K562 (cell line): ENCODE results near the gene CBFA2T3. TPM values are rescaled to one million over a fixed set of nuclear protein-coding genes. Genes with fewer than 3 reads are reported as not detected.

Source experiments
- ATAC-seq: fragments of 200-7000 bp; cut with Tn5 transposase; 3 replicates; pipeline ENCODE4 v1.9.1; 2020; ENCODE audit warnings: moderate library complexity
- BruUV-seq: library from RNA; stranded (reverse); fragments of 400-500 nt; replicated peaks from 2 replicates; lab custom pipeline; 2021; lab: Mats Ljungman, UMichigan
- CTCF ChIA-PET: fragments of 300-600 bp; formaldehyde crosslinking; extraction: SDS; loops from one replicate; lab custom pipeline; 2021; ENCODE audit warnings: low intra/inter-chr PET ratio; lab: Yijun Ruan, JAX
- POLR2A ChIA-PET: fragments of 300-600, 350-650 bp; sonication (Branson Sonifier 250); formaldehyde crosslinking; extraction: SDS; loops from one replicate; lab custom pipeline; 2021; ENCODE audit warnings: antibody characterized with exemption, inconsistent platforms; lab: Yijun Ruan, JAX
- DNase-seq, 4 experiments: peaks; one replicate each; pipeline versions ENCODE4 v3.0.0 to v3.0.0-alpha.2; 2011 to 2018; ENCODE audit warnings: low spot score in 3 of 4, mixed read lengths in 3 of 4; ENCODE audit errors: extremely low read depth in 1 of 4
- FAIRE-seq: peaks from 2 replicates; lab custom pipeline; 2011; peaks lifted over from hg19 to GRCh38; lab: Jason Lieb, UNC
- H2AFZ ChIP-seq: 2 replicates; pipeline ENCODE4 v1.6.0; 2011; ENCODE audit warnings: low read depth, low read length, control low read depth, inconsistent platforms
- H3K27ac ChIP-seq: fragments of 200-600 bp; 3 replicates; pipeline ENCODE4 v1.8.0; 2011; ENCODE audit warnings: low read depth, mild to moderate bottlenecking, control low read depth, inconsistent platforms, low read length, moderate library complexity, mixed read lengths; ENCODE audit errors: extremely low read depth
- H3K27me3 ChIP-seq, 2 experiments: fragments of 300-600 bp in 1 of 2; 2 replicates in 1 of 2; 3 replicates in 1 of 2; pipeline versions ENCODE4 v1.6.0 to v1.8.0; 2011; ENCODE audit warnings: inconsistent platforms in 2 of 2, low read length in 2 of 2, mild to moderate bottlenecking in 1 of 2, mixed read lengths in 1 of 2, moderate library complexity in 1 of 2; ENCODE audit not compliant: control insufficient read depth in 2 of 2, insufficient read depth in 2 of 2
- H3K36me3 ChIP-seq: fragments of 300-600 bp; 3 replicates; pipeline ENCODE4 v1.8.0; 2011; ENCODE audit warnings: mild to moderate bottlenecking, low read length, inconsistent platforms; ENCODE audit not compliant: control insufficient read depth, insufficient read depth
- H3K4me1 ChIP-seq, 2 experiments: fragments of 200-600 bp in 1 of 2; replicated peaks in 1 of 2; 2 replicates in 1 of 2; 3 replicates in 1 of 2; pipeline versions ENCODE4 v1.5.1 to v1.8.0; 2011; ENCODE audit warnings: inconsistent platforms in 2 of 2, low read length in 2 of 2, mild to moderate bottlenecking in 1 of 2, mixed read lengths in 1 of 2, moderate library complexity in 1 of 2; ENCODE audit not compliant: control insufficient read depth in 2 of 2, insufficient read depth in 2 of 2
- H3K4me2 ChIP-seq: 2 replicates; pipeline ENCODE4 v1.6.1; 2011; ENCODE audit warnings: low read length, control low read depth, inconsistent platforms, mixed read lengths; ENCODE audit not compliant: insufficient read depth
- H3K4me3 ChIP-seq: fragments of 200-600 bp; sonication (generic), shearing (Covaris generic); 2 replicates; pipeline ENCODE4 v1.5.1; 2016; ENCODE audit warnings: control low read depth, inconsistent platforms
- H3K79me2 ChIP-seq: fragments of 200-600 bp; 3 replicates; pipeline ENCODE4 v1.8.0; 2011; ENCODE audit warnings: low read length, inconsistent platforms; ENCODE audit not compliant: control insufficient read depth, insufficient read depth
- H3K9ac ChIP-seq, 2 experiments: 2 replicates each; pipeline versions ENCODE4 v1.6.0 to v1.6.1; 2011; ENCODE audit warnings: low read depth in 2 of 2, low read length in 2 of 2, control low read depth in 1 of 2, inconsistent platforms in 1 of 2, mild to moderate bottlenecking in 1 of 2, mixed read lengths in 1 of 2; ENCODE audit not compliant: insufficient read depth in 1 of 2
- H3K9me1 ChIP-seq: one replicate; pipeline ENCODE4 v1.6.0; 2011; ENCODE audit warnings: inconsistent platforms, mild to moderate bottlenecking, low read length, moderate library complexity; ENCODE audit not compliant: control insufficient read depth, insufficient read depth
- H3K9me3 ChIP-seq: replicated peaks from 2 replicates; pipeline ENCODE4 v1.5.1; 2011; ENCODE audit warnings: low read depth, low read length, inconsistent platforms; ENCODE audit not compliant: control insufficient read depth, insufficient read depth
- H4K20me1 ChIP-seq: replicated peaks from 2 replicates; pipeline ENCODE4 v1.6.1; 2011; ENCODE audit warnings: low read length, inconsistent platforms, mixed read lengths; ENCODE audit not compliant: control insufficient read depth, insufficient read depth
- CEBPG ChIP-seq, 3 experiments: fragments of 200-800 bp in 1 of 3; sonication (Bioruptor generic) in 1 of 3; sonication (generic) in 1 of 3; formaldehyde crosslinking in 1 of 3; IDR thresholded peaks in 2 of 3; conservative IDR thresholded peaks in 1 of 3; 2 replicates each; pipeline versions ENCODE4 v1.6.1 to v1.8.0; 2016 to 2022; ENCODE audit warnings: missing compliant biosample characterization in 2 of 3, missing genetic modification characterization in 2 of 3, mild to moderate bottlenecking in 1 of 3, missing genetic modification reagents in 1 of 3
- DACH1 ChIP-seq: fragments of 450-650 bp; IDR thresholded peaks from 2 replicates; pipeline ENCODE4 v1.6.1; 2018; ENCODE audit not compliant: partially characterized antibody
- ZBTB8A ChIP-seq: fragments of 450-650 bp; IDR thresholded peaks from 2 replicates; pipeline ENCODE4 v1.6.1; 2018; ENCODE audit warnings: mild to moderate bottlenecking, moderate library complexity; ENCODE audit not compliant: partially characterized antibody
- ZNF41 ChIP-seq: fragments of 250-450 bp; sonication (Bioruptor Pico); conservative IDR thresholded peaks from 2 replicates; pipeline ENCODE4 v1.4.0; 2020; ENCODE audit warnings: mild to moderate bottlenecking
- ZNF445 ChIP-seq: fragments of 250-450 bp; sonication (Bioruptor Pico); IDR thresholded peaks from 2 replicates; pipeline ENCODE4 v1.4.0; 2020; ENCODE audit warnings: low read depth, mild to moderate bottlenecking, moderate library complexity
- WGBS: fragments of 100-300 bp; shearing (Covaris generic); methylation state at CpG from one replicate; pipeline ENCODE4 v1.1.6; 2016; ENCODE audit warnings: low coverage, mixed read lengths; ENCODE audit not compliant: insufficient coverage; ENCODE audit errors: missing lambda C conversion rate; 5-methylcytosine and 5-hydroxymethylcytosine counted together
- in situ Hi-C: fragments of 300-500 bp; cut with MboI; formaldehyde crosslinking; loops from 4 replicates; pipeline ENCODE4 v1.15.0; 2018; ENCODE audit warnings: inconsistent platforms, mixed read lengths
- intact Hi-C: fragments of 100-400 bp; cut with micrococcal nuclease; formaldehyde crosslinking; loops from 2 replicates; pipeline ENCODE4 v1.14.2; 2022
- polyA plus RNA-seq, 8 experiments: library from polyadenylated mRNA; depleted of rRNA in 4 of 8; stranded (reverse) in 5 of 8; unstranded in 3 of 8; fragments of >200 nt; fragmentation: Nextera tagmentation in 2 of 8; fragmentation: Illumina TruSeq in 1 of 8; extraction: Ambion mirVana in 2 of 8; extraction: Trizol in 1 of 8; gene quantifications; 2 replicates each; pipeline versions ENCODE4 v1.2.1 to v1.2.3, GENCODE V29; 2011 to 2014; ENCODE audit warnings: inconsistent platforms in 1 of 8, missing spikeins in 1 of 8
- total RNA-seq, 7 experiments: library from RNA; depleted of rRNA in 6 of 7; stranded (reverse); fragments of >200 nt in 6 of 7; fragmentation: Illumina TruSeq in 2 of 7; extraction: Trizol in 2 of 7; gene quantifications; 2 replicates each; pipeline versions ENCODE4 v1.2.1 to v1.2.3, GENCODE V29; 2011 to 2021; ENCODE audit warnings: low replicate concordance in 1 of 7
- TF ChIP-seq, protein P1 (sequence below): IDR thresholded peaks from 2 replicates; pipeline ENCODE4 v1.6.1; 2011; ENCODE audit warnings: borderline replicate concordance, low read depth, mild to moderate bottlenecking, moderate library complexity, low read length; ENCODE audit not compliant: insufficient read depth, poor library complexity, severe bottlenecking
- TF ChIP-seq, protein P2 (sequence below): fragments of 250-450 bp; sonication (Bioruptor Pico); IDR thresholded peaks from 2 replicates; pipeline ENCODE4 v1.5.0; 2022; ENCODE audit warnings: mild to moderate bottlenecking

Gene CBFA2T3
- total and polyA plus RNA-seq, 9 of the 15 experiments (the other 6 are each of a cell fraction or from before 2014, with no cell fraction given): 2.3 to 145 (median 6.7) TPM

DNA sequence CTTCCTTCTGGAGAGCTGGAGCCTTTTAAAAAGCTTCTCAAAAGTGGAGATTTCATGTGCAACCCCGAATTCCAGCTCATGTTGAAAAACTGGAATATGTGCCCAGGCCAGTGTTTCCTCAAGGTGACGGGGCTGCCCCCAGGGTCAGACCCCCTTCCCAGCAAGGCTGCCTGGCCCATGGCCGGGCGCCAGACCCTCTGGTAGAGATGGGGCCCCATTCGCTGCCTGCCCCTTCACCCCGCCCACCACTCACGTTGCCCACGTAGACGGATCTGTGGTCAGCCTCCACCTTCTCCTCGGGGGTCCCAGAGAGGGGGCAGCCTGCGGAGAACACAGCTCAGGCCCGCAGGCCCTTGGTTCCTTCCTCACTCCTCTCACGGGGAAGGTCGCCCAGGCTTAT lies 111.7 kb downstream of the CBFA2T3 start:
- ChIA-PET POLR2A (interaction anchor here (0.7 to 1.7 kb wide), 3 partner anchors 9 to 53 kb away, joined by 3 to 5 read pairs (median 4); partner anchors contain the start of genes GALNS and TRAPPC2L), CTCF (no interaction called here)
- Histone ChIP-seq H4K20me1 (0 out of 2 replicates have a peak, but pooled peaks cover 4% of the 10 kb centered on the region), H3K9me1 (no peaks in the 10 kb centered on the region), H3K4me1 (peaks cover 0 to 67% of the 10 kb centered on the region in 2 experiments; a peak in 2 of 5 replicates), H3K4me3 (no peak overlapping the region), H3K9ac (no peak overlapping the region), H3K36me3 (peaks cover 18% of the 10 kb centered on the region; the same call in 2 of the 3 replicates), H3K79me2 (no peaks in the 10 kb centered on the region), H3K4me2 (no peak overlapping the region), H2AFZ (no peak overlapping the region), H3K9me3 (no peaks in the 10 kb centered on the region), H3K27me3 (no peaks in the 10 kb centered on the region), H3K27ac (no peak overlapping the region)
- ATAC-seq: no peak
- TF ChIP-seq, protein P1, sequence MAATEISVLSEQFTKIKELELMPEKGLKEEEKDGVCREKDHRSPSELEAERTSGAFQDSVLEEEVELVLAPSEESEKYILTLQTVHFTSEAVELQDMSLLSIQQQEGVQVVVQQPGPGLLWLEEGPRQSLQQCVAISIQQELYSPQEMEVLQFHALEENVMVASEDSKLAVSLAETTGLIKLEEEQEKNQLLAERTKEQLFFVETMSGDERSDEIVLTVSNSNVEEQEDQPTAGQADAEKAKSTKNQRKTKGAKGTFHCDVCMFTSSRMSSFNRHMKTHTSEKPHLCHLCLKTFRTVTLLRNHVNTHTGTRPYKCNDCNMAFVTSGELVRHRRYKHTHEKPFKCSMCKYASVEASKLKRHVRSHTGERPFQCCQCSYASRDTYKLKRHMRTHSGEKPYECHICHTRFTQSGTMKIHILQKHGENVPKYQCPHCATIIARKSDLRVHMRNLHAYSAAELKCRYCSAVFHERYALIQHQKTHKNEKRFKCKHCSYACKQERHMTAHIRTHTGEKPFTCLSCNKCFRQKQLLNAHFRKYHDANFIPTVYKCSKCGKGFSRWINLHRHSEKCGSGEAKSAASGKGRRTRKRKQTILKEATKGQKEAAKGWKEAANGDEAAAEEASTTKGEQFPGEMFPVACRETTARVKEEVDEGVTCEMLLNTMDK: no peak
- TF ChIP-seq CEBPG (CRISPR knock-in tag; IDR thresholded peaks at IDR 0.05) (no peak), CEBPG (tag; conservative IDR thresholded peaks at IDR 0.05 in 1 of 2, IDR thresholded peaks at IDR 0.05 in 1 of 2) (no peak), ZNF41 (CRISPR knock-in tag) (no peak), DACH1 (no peak), ZBTB8A (no peak), ZNF445 (CRISPR knock-in tag) (no peak)
- TF ChIP-seq, protein P2, sequence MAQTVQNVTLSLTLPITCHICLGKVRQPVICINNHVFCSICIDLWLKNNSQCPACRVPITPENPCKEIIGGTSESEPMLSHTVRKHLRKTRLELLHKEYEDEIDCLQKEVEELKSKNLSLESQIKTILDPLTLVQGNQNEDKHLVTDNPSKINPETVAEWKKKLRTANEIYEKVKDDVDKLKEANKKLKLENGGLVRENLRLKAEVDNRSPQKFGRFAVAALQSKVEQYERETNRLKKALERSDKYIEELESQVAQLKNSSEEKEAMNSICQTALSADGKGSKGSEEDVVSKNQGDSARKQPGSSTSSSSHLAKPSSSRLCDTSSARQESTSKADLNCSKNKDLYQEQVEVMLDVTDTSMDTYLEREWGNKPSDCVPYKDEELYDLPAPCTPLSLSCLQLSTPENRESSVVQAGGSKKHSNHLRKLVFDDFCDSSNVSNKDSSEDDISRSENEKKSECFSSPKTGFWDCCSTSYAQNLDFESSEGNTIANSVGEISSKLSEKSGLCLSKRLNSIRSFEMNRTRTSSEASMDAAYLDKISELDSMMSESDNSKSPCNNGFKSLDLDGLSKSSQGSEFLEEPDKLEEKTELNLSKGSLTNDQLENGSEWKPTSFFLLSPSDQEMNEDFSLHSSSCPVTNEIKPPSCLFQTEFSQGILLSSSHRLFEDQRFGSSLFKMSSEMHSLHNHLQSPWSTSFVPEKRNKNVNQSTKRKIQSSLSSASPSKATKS (CRISPR knock-in tag): no peak
- no peak for FAIRE-seq
- intact Hi-C loops: no loop called here
- DNase-seq: no peak
- in situ Hi-C loops: no loop called here
- BruUV-seq: no TSS peak
- 58% methylated on average over 13 of the region's 14 CpGs for WGBS
